NCI-H345 (cell line): ENCODE results near the gene CLEC17A.
"Not testable (repeated sequence)": the region's sequence is repeated elsewhere in the genome, so short reads cannot be mapped to it uniquely, and the experiment has no call there.

ENCODE experiments used
- DNase-seq: peaks from one replicate; lab custom pipeline; 2025; lab: John Stamatoyannopoulos, UW

The CLEC17A gene

DNA sequence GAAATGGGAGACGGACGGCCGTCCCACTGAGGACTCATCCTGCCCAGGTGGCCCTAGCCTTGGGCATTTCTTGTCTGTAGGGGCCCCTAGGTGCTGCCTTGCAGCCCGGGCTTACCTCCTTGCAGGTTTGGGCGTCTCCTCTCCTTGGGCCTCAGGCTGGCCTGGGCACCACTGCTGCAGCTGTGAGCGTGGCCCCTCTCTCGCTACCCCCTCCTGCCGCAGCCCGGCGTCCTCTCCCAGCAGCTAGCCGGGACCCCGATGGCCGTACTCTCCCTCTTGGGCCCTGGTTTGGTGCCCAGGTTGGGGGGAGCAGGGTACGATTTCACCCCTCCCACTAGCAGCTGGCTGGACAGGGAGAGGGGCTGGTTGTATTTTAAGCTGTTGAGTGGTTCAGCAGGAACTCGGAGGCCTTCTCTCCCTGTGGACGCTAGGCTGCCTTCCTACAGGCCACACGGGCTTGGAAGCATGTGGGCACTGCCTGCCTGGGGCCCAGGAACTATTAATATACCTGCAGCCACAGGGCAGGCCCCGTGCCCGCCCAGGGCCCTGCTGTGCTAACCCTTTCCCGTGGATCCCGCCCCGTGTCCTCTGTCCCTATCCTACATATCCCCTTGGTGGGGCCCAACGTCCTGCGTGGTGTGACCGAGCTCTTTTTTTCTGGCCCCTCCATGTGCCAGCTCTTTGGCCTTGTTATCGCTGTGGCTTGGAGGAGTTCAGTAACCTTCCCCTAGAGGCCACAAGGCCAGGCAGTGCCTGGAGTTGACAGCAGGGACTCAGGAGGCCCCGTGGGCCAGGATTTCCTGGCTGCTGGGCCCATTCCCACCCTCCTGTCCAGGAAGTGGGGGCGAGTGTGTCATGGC lies 22.7 kb upstream of the CLEC17A start:
- no peak for DNase-seq

DNA sequence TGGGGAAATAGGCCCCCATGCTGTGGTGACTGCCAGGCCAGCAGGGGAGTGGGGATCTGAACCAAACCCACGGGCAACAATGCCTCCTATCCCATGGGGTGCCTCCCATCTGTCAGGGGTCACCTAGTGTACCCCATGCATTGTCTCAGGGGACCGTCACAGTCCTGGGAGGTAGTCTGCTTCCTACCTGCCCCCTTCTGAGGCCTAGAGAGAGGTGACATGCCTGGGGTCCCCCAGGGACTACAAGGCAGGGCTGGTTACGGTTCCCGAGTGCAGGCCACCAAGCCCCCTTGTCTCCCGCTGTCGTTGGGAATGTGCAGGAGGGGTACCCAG lies 22.1 kb upstream of the CLEC17A start:
- no peak for DNase-seq

DNA sequence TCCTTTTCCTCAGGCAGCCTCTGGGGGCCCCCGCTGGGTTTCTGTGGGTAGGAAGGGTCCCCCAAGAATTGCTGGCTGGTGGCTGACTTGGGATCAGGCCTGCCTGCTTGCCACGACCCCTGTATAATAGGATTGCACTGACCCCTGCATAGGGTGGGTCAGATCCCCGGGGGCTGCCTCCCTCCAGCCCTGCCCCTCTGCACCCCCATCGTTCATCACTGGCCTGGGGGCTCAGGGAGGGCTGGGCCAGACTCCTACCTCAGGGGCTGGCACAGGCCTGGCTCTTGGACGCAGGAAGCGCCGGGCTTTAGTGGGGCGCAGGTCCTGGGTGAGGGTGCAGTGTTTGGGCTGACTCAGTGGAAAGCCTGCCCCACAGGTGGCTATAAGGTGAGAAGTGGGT lies 21.6 kb upstream of the CLEC17A start:
- no peak for DNase-seq

DNA sequence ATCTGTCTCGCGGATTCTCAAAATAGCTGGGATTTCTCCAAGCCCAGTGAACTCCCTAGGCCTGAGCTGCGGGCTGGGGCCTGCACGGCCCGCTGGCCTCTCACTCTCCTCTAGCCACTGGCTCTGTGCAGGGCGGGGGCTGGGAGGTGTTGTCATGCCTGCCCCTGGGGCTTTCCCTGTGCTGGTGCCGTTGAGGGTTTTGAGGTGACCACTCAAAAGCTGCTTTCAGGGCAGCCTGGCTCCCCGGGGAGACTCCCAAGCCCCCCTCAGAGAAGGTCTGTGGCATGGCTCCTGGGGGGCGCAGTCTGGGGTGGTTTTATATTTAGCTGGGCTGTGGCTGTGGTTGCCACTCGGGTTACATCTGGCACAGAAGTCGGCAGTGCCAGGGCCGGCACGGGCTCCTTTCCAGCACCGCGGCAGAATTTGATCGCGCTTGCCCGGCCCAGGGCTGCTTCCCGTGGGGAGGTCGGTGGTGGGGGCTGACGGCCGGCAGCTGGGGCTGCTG lies 21.0 kb upstream of the CLEC17A start:
- DNase-seq, result no peak

DNA sequence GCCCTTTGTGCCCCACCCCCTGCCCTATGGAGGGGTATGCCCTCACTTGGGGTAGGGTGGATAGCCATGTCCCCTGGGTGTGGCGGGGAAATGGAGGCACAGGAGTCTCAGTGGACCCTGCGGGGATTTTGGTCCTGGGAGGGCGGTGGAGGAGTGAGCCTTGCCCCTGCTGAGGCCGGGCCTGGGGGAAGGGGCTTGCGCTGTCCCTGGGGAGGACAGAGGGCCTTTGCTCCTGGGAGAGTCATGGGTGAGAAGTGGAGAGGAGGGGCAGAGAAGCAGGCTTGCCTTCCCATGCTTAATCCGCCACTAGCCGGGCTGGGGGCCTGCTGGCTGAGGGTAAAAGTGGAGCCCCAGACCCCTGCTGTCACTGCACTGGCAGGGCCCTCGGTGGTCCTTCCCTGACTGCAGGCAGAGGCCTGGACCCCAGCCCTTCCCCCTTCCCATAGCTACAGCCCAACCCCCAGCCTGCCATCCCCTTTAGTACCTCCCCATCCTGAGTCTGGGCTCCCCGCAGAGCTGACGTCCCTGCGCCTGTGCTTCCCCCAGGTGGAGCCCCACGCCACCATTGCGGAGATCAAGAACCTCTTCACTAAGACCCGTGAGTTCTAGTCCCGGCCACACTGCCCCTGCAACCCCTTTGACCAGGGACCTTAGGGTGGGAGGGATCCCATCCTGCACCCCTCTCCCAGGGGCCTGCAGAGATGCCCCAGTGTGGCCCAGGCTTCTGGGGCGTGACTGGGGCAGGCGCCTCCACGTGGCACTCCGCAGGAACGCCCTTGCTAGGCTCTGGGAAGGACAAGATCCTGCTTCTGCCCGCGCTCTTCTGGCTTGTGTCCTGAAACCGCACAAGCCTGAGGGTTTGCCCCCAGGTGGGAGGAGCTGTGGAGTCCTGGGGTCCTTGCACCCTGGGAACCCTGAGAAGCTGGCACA lies 20.0 kb upstream of the CLEC17A start:
- DNase-seq, result no peak

DNA sequence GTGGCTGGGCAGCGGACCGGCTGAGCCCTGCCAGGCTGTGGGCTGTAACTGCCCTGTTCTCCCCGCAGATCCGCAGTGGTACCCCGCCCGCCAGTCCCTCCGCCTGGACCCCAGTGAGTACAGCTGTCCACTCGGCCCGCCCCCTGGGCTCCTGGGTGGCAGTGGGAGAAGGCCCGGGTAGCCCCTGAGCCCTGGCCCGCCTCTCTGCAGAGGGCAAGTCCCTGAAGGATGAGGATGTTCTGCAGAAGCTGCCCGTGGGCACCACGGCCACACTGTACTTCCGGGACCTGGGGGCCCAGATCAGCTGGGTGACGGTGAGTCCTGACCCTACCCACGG lies 19.3 kb upstream of the CLEC17A start:
- DNase-seq, result no peak

DNA sequence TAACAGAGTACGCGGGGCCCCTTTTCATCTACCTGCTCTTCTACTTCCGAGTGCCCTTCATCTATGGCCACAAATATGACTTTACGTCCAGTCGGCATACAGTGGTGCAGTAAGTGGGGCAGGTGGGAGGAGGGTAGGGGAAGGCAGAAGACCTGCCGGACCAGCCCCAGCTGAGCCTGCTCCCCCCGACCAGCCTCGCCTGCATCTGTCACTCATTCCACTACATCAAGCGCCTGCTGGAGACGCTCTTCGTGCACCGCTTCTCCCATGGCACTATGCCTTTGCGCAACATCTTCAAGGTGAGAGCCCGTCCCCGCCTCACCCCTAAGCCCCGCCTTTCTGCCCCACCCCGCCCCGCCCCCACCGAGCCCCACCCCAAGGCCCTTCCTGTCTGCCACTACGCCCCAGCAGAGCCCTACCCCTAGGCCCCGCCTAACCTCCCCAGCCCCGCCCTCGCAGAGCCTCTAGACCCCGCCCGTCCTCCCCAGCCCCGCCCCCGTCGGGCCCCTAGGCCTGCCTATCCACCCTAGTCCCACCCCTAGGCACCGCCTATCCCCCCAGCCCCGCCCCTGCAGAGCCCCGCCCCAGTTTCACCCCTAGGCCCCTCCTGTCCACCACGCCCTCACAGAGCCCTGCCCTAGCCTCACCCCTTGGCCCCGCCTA lies 18.8 kb upstream of the CLEC17A start:
- DNase-seq, result no peak

DNA sequence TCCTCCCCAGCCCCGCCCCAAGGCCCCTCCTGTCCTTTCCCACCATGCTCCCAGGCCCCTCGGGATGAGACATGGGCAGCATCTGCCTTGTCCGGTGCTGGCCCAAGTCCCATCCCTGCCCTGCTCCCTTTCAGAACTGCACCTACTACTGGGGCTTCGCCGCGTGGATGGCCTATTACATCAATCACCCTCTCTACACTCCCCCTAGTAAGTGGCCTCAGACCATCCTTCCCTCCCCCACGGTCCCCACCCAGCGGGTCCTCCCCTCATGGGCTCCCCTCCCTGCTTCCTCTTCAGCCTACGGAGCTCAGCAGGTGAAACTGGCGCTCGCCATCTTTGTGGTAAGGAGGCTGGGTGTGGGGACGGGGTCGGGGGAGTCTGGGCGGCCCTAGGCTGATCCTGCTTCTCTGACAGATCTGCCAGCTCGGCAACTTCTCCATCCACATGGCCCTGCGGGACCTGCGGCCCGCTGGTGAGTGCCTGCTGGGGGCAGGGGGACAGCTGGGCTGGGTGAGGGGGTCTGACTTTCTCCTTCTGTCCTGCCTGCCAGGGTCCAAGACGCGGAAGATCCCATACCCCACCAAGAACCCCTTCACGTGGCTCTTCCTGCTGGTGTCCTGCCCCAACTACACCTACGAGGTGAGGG lies 18.1 kb upstream of the CLEC17A start:
- DNase-seq, result not testable (repeated sequence)

DNA sequence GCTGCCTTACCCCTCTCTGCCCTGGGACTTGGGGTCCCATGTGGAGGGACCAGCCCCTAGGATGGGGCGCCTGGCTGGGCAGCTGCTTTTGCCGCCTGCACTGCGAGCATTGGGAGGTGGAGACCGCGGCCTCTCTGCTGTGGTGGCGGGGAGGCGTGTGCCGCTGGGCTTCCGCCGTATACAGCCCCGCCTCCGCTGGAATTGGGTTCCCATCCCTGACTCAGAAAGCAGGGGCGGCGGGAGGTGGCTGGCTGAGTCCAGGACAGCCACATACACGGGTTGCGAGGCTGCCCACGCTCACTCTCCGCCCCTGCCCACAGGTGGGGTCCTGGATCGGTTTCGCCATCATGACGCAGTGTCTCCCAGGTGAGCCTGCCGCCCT lies 17.6 kb upstream of the CLEC17A start:
- DNase-seq, result no peak

DNA sequence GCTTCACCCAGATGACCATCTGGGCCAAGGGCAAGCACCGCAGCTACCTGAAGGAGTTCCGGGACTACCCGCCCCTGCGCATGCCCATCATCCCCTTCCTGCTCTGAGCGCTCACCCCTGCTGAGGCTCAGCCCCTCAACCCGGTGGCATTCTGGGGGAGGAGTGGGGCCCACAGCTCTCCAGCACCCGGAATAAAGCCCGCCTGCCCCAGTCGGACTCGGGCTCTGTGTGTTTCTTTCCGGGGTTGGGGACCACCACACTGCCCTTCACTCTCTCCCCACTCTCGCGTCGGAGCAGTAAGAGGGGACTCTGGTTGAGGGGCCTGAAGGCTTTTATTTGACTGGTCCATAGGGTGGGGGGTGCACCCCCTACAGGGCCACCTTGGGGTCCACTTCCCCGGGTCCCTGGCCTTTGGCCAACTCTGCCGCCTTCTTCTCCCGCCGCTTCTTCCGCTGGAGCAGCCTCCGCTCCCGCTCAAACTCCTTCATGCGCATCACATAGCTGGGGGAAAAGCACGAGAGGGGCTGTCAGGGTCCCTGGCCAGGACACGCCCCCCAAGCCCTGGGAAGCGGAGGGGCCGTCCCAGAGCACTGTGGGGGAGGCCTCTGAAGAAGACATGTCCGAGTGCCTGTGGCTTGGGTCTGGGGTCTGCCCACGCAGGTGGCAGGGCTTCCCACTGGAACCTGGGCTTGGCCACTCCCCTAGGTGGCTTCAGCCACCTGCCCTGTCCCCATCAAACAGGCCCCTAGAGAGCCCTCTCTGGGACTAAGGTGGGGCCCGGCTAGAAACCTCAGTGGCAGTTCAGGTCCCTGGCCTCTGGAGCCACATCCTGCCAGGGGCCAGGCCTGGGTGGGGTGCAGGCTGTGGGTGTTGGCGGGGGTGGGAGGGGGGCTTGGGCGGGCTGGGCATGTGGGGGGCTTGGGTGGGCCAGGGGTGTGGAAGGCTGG lies 16.8 kb upstream of the CLEC17A start:
- DNase-seq, result no peak

DNA sequence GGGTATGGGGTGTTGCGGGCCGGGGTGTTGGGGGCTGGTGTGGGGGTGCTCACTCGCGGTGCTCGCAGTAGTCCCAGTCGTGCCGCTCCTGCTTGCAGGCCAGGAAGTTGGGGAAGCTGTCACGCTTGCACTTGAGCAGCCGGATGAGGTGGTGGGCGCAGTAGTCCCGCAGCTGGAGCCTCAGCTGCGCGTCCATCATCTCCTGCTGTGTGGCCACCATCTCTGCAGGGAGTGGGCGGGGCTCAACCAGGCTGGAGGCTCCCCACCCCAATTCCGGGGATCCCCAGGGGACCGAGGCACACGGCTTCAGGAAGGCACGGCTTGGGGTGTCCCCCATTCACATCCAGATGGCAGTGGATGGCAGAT lies 16.2 kb upstream of the CLEC17A start:
- DNase-seq, result no peak

DNA sequence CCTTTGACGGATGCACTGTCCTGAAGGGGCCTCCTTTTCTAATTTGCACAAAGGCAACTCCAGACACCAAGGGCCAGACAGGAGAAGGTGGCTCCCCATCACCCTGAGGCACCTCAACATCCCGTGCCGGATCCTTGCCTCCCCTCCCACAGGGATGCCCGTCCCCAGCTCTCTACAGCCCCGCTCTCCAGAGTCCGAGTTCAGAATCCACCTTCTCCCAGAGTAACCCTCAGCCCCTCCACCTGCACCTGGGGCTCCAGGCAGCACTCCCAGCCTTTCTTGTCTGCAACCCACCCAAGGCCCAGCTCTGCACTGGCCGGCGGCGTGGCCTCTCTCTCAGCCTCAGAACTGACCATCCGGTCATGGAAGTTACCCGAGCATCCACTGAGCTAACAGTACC lies 15.8 kb upstream of the CLEC17A start:
- DNase-seq, result no peak

DNA sequence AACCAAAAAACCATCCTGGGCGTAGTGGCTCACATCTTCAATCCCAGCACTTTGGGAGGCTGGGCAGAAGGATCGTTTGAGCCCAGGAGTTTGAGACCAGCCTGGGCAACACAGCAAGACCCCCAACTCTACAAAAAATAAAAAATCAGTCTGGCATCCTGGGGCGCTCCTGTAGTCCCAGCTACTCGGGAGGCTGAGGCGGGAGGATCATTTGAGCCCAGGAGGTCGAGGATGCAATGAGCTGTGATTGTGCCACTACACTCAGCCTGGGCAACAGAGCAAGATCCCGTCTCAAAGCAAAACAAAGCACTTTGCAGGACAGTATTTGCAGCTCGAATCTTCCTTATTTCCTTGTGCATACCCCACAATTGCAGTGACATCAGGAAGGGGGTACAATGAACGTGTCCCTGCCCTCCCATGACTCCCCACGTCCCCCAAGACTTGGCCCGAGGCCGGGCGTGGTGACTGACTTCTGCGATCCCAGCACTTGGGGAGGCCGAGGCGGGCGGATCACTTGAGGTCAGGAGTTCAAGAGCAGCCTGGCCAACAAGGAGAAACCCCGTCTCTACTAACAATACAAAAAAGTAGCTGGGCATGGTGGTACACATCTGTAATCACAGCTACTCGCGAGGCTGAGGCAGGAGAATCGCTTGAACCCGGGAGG lies 11.9 kb upstream of the CLEC17A start:
- no peak for DNase-seq

DNA sequence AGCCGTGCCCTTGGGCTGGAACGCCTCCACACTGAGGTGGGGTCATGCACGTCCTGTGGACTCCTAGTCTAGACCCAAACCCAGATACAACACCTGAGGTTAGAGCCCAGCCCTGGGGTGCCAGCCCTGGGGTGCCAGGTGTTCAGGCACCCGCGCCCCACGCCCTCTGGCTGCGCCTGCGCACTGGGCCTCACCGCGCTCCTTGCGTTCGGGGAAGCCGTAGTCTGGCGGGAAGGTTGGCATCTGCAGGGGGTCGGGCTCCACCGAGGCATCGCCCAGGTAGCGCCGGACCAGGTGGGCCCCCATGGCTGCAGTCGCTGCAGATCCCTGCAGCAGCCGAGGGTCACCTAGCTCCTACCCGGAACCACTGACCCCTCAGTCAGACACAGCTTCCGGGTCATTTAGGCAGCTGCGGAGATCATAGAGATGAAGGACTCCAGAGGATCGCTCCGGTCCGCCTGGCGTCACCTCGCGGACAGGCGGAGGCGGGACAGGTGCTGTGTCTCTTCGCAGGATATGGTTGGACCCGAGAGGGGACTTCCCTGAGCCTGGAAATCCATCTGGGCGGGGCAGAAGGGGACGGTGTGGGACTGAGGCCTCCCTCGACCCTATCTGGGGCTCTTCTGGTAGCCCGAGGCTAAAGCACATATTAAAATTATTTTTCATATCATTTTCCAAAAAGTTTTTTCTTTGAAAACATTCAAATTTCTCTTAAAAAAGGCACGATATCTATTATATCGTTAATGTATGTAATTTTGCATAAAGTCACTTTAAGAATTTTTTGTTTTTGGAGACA lies 11.0 kb upstream of the CLEC17A start, which contains the start of gene NDUFB7:
Gene NDUFB7 (minus strand): TSS at position 372 of the 796 bp plus-strand sequence. CDS start 66 bp downstream, at position 306.
- DNase-seq, result peak; percentile 92

DNA sequence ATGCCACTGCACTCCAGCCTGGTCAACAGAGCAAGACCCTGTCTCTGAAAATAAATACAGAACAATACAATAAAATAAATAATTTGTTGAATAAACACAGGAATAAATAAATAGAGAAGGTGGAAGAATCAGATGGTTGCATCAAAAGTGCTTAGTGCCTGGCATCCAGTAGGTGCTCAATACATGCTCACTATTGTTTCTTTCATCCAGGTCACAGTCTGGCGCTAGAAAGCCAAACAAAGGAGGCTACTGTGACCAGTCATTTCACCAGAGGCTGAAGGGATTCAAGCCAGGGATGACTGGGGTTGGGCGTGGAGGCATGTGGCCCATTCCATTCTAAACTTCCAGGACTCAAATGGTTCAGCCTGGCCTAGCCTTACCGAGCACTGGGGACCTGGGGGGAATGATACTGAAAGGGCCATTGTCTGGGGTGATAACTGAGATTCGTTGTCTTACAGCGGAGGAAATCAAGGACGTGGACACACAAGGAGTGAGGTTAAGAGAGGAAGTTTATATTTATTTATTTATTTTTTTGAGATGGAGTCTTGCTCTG lies 7.4 kb upstream of the CLEC17A start:
- DNase-seq, result no peak

DNA sequence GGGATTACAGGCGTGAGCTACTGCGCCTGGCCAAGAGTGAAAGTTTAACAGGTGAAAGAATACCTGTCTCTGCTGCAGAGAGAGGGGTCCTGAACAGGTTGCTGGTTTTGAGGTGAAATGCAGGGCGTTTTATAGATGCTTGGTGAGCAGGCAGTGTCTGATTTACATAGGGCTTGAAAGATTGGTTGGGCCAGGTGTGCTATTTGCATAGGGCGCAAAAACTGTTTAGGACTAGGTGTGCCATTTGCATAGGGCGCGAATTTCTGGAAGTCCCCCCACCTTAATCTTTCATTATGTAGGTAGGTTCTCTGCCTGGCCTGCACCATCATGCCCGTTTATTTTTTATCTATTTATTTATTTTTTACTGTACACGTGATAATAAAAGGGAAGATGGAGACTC lies 6.5 kb upstream of the CLEC17A start:
- no peak for DNase-seq

DNA sequence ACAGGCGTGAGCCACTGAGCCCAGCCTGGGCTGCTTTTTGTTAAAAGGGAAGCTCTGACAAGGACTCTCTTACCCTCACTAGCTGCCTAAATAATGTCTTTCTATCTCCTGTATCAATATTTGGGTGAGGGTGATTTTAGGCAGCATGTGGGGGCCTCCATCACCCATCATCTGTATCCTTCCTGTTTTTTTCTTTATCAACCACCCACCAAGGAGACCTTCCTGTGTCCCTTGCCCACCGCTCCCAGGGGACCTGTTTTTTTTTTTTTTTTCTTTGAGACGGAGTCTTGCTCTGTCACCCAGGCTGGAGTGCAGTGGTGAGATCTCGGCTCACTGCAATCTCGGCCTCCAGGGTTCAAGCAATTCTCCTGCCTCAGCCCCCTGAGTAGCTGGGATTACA lies 5.6 kb upstream of the CLEC17A start:
- no peak for DNase-seq

DNA sequence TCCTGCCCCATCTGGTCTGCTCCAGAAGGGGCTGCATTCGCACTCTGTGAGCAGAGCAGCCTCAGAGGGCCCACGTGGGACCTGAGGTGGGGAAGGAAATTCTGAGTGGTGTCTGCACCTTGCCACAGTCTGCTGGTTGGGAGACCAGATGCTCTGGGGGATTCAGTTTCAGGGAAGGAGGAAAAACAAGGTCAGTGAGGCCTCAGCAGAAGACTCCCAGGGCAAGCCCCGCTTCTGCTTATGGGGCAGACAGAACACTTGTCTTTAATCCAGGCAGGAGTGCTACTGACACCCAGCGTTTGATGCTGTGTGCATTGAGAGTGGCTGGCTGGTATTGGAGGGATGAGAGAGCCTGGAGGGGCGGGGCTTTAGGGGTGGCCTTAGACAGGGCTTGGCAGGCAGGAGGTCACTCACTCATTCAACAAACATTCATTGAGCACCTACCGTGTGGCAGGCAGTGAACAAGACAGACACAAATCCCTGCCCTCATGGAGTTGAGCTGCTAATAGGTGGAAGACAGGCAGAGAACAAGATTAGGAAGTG lies 4.9 kb upstream of the CLEC17A start:
- no peak for DNase-seq
